A673 (cell line): Measurements from ENCODE around the gene TSPEAR. TPM values are rescaled to one million over a fixed set of nuclear protein-coding genes. Genes with fewer than 3 reads are reported as not detected.

ENCODE experiments used
- BruUV-seq: library from RNA; stranded (reverse); fragments of 400-500 nt; replicated peaks from 2 replicates; lab custom pipeline; 2021; lab: Mats Ljungman, UMichigan
- CTCF ChIA-PET: fragments of 300-600 bp; sonication (Branson Sonifier 250); formaldehyde crosslinking; loops from one replicate; lab custom pipeline; 2022; ENCODE audit warnings: antibody characterized with exemption; lab: Charles Lee
- POLR2A ChIA-PET: fragments of 300-600 bp; sonication (Branson Sonifier 250); formaldehyde crosslinking; loops from one replicate; lab custom pipeline; 2022; ENCODE audit warnings: antibody characterized with exemption; ENCODE audit not compliant: low non-redundant PET; lab: Charles Lee
- DNase-seq: peaks from one replicate; pipeline ENCODE4 v3.0.0-alpha.2; 2015; ENCODE audit warnings: low spot score
- H3K27ac ChIP-seq: fragments of 200-600 bp; sonication (generic); 2 replicates; pipeline ENCODE4 v1.5.1; 2016; ENCODE audit warnings: mixed run types, low read depth, mild to moderate bottlenecking, mixed read lengths, antibody characterized with exemption, low read length; ENCODE audit not compliant: poor library complexity, severe bottlenecking
- H3K27me3 ChIP-seq: fragments of 200-600 bp; sonication (generic); replicated peaks from 2 replicates; pipeline ENCODE4 v1.6.1; 2017; ENCODE audit warnings: mixed run types, low read depth, mild to moderate bottlenecking, mixed read lengths, antibody characterized with exemption, low read length; ENCODE audit not compliant: insufficient read depth, poor library complexity
- H3K36me3 ChIP-seq: fragments of 200-600 bp; sonication (generic); 2 replicates; pipeline ENCODE4 v1.6.1; 2016; ENCODE audit warnings: mixed run types, mild to moderate bottlenecking, mixed read lengths, antibody characterized with exemption, low read length; ENCODE audit not compliant: insufficient read depth, poor library complexity, severe bottlenecking
- H3K4me1 ChIP-seq: fragments of 200-600 bp; sonication (generic); 2 replicates; pipeline ENCODE4 v1.6.1; 2017; ENCODE audit warnings: mixed run types, mild to moderate bottlenecking, mixed read lengths, antibody characterized with exemption, low read length; ENCODE audit not compliant: insufficient read depth, poor library complexity, severe bottlenecking
- H3K4me3 ChIP-seq: fragments of 200-600 bp; sonication (generic); 2 replicates; pipeline ENCODE4 v1.5.1; 2016; ENCODE audit warnings: low read depth, mixed run types, mild to moderate bottlenecking, mixed read lengths, low read length; ENCODE audit not compliant: poor library complexity, severe bottlenecking
- H3K9me3 ChIP-seq: fragments of 200-600 bp; sonication (generic); 2 replicates; pipeline ENCODE4 v1.6.1; 2016; ENCODE audit warnings: mixed run types, low read depth, mild to moderate bottlenecking, mixed read lengths, antibody characterized with exemption, low read length; ENCODE audit not compliant: poor library complexity, severe bottlenecking
- CTCF ChIP-seq: fragments of 300-800, 200-600 bp; sonication (generic); conservative IDR thresholded peaks from 2 replicates; pipeline ENCODE4 v1.5.1; 2017; ENCODE audit warnings: low read depth, mild to moderate bottlenecking, antibody characterized with exemption, low read length, moderate library complexity, mixed read lengths
- EZH2 ChIP-seq: fragments of 200-600 bp; sonication (generic); IDR thresholded peaks from 2 replicates; pipeline ENCODE4 v1.6.1; 2017; ENCODE audit warnings: borderline replicate concordance, low read depth, mild to moderate bottlenecking, mixed read lengths, antibody characterized with exemption, low read length; ENCODE audit not compliant: poor library complexity, severe bottlenecking
- intact Hi-C: fragments of 100-400 bp; cut with micrococcal nuclease; formaldehyde crosslinking; loops from one replicate; pipeline ENCODE4 v1.10.0; 2022; ENCODE audit not compliant: unreplicated experiment
- total RNA-seq: library from RNA; stranded (reverse); gene quantifications from 2 replicates; pipeline ENCODE4 v1.2.3, GENCODE V29; 2021

Gene TSPEAR
- total RNA-seq, 1 experiment from 2014 or later: 8.3 TPM

GRCh38 chr21:44547656-44548331 lies 163.6 kb downstream of the TSPEAR start:
- DNase-seq: no peak

GRCh38 chr21:44544566-44544965 lies 166.8 kb downstream of the TSPEAR start:
- Histone ChIP-seq H3K36me3 (no peaks in the 10 kb centered on the region), H3K27ac (no peak overlapping the region), H3K27me3 (no peaks in the 10 kb centered on the region), H3K9me3 (peaks cover 22% of the 10 kb centered on the region), H3K4me1 (no peaks in the 10 kb centered on the region), H3K4me3 (no peak overlapping the region)
- DNase-seq: no peak
- TF ChIP-seq CTCF (no peak), EZH2 (no peak)
- ChIA-PET CTCF (no interaction called here), POLR2A (no interaction called here)
- intact Hi-C loops: loop anchor here (10.0 kb wide), 1 partner anchor 60 kb away; the partner anchor contains the start of gene KRTAP10-7
- no TSS peak for BruUV-seq

More at GRCh38 chr21:44547656-44548331, 163.6 kb downstream of the TSPEAR start:
- Histone ChIP-seq H3K27me3 (no peaks in the 10 kb centered on the region), H3K9me3 (peaks cover 10% of the 10 kb centered on the region), H3K4me3 (no peak overlapping the region), H3K36me3 (no peaks in the 10 kb centered on the region), H3K4me1 (no peaks in the 10 kb centered on the region), H3K27ac (no peak overlapping the region)
- BruUV-seq: no TSS peak
- ChIA-PET POLR2A (no interaction called here), CTCF (no interaction called here)
- intact Hi-C loops: loop anchor here (10.0 kb wide), 1 partner anchor 57 kb away; the partner anchor contains the start of gene KRTAP10-7
- TF ChIP-seq EZH2: no peak
- no peak for TF ChIP-seq CTCF

- H3K4me1 ChIP-seq: no peaks in the 10 kb centered on the region
- no peak for DNase-seq
- BruUV-seq: no TSS peak
- no peak overlapping the region for H3K27ac ChIP-seq
- no peaks in the 10 kb centered on the region for H3K27me3 ChIP-seq
- POLR2A ChIA-PET: no interaction called here
- CTCF ChIA-PET: no interaction called here
- intact Hi-C loops: loop anchor here (10.0 kb wide), 1 partner anchor 62 kb away; the partner anchor contains the start of gene KRTAP10-7
- peaks cover 22% of the 10 kb centered on the region for H3K9me3 ChIP-seq
- no peak overlapping the region for H3K4me3 ChIP-seq
- TF ChIP-seq EZH2: no peak
- no peak for TF ChIP-seq CTCF
- H3K36me3 ChIP-seq: no peaks in the 10 kb centered on the region
Observed at GRCh38 chr21:44542716-44543115, 168.7 kb downstream of the TSPEAR start.
